Neural cell (in vitro differentiated cells): Measurements from ENCODE around the gene PANK1. TPM values are rescaled to one million over a fixed set of nuclear protein-coding genes. Genes with fewer than 3 reads are reported as not detected.

ENCODE experiments used
- H2AFZ ChIP-seq: fragments of 200-600, 300-800 bp; sonication (generic), shearing (Covaris generic); 2 replicates; pipeline ENCODE4 v1.6.0; 2014; ENCODE audit warnings: low read depth, mild to moderate bottlenecking, antibody characterized with exemption, low read length, moderate library complexity
- H3F3A ChIP-seq: fragments of 200-600 bp; shearing (Covaris generic); 2 replicates; pipeline ENCODE4 v1.6.1; 2016; ENCODE audit warnings: mild to moderate bottlenecking, moderate library complexity, mixed read lengths, antibody characterized with exemption, low read length; ENCODE audit not compliant: insufficient read depth, poor library complexity, severe bottlenecking
- H3K27ac ChIP-seq: fragments of 200-600, 300-800 bp; sonication (generic), shearing (Covaris generic); 2 replicates; pipeline ENCODE4 v1.5.1; 2014; ENCODE audit warnings: mild to moderate bottlenecking, low read length, moderate library complexity
- H3K27me3 ChIP-seq: fragments of 300-800, 200-600 bp; sonication (generic), shearing (Covaris generic); 2 replicates; pipeline ENCODE4 v1.6.0; 2014; ENCODE audit warnings: mild to moderate bottlenecking, low read depth, low read length, moderate library complexity; ENCODE audit not compliant: insufficient read depth
- H3K36me3 ChIP-seq: fragments of 300-800, 200-600 bp; sonication (generic), shearing (Covaris generic); 2 replicates; pipeline ENCODE4 v1.5.1; 2014; ENCODE audit warnings: mild to moderate bottlenecking, antibody characterized with exemption, low read length, moderate library complexity; ENCODE audit not compliant: insufficient read depth
- H3K4me2 ChIP-seq: fragments of 300-800, 200-600 bp; sonication (generic), shearing (Covaris generic); 2 replicates; pipeline ENCODE4 v1.6.0; 2014; ENCODE audit warnings: mild to moderate bottlenecking, low read length
- H3K4me3 ChIP-seq: fragments of 300-800, 200-600 bp; sonication (generic), shearing (Covaris generic); 2 replicates; pipeline ENCODE4 v1.5.1; 2014; ENCODE audit warnings: mild to moderate bottlenecking, low read length, moderate library complexity
- H3K79me2 ChIP-seq: fragments of 200-600 bp; shearing (Covaris generic); replicated peaks from 2 replicates; pipeline ENCODE4 v1.6.0; 2014; ENCODE audit warnings: mild to moderate bottlenecking, low read length, moderate library complexity; ENCODE audit not compliant: insufficient read depth
- H3K9ac ChIP-seq: fragments of 300-800, 200-600 bp; sonication (generic), shearing (Covaris generic); 2 replicates; pipeline ENCODE4 v1.6.1; 2016; ENCODE audit warnings: mild to moderate bottlenecking, low read length, mixed read lengths
- H3K9me2 ChIP-seq: fragments of 200-600 bp; shearing (Covaris generic); 2 replicates; pipeline ENCODE4 v1.6.1; 2016; ENCODE audit warnings: mild to moderate bottlenecking, low read length, mixed read lengths; ENCODE audit not compliant: insufficient read depth
- H3K9me3 ChIP-seq: fragments of 200-600, 300-800 bp; sonication (generic), shearing (Covaris generic); 2 replicates; pipeline ENCODE4 v1.6.1; 2016; ENCODE audit warnings: mild to moderate bottlenecking, mixed run types, low read length, moderate library complexity, mixed read lengths
- H4K20me1 ChIP-seq: fragments of 200-600 bp; shearing (Covaris generic); 2 replicates; pipeline ENCODE4 v1.6.1; 2016; ENCODE audit warnings: mild to moderate bottlenecking, mixed run types; ENCODE audit not compliant: insufficient read depth
- EP300 ChIP-seq: fragments of 450-650 bp; conservative IDR thresholded peaks from 2 replicates; pipeline ENCODE4 v1.6.1; 2014; ENCODE audit warnings: antibody characterized with exemption, mild to moderate bottlenecking, moderate library complexity; ENCODE audit not compliant: poor library complexity, severe bottlenecking
- EZH2 ChIP-seq: fragments of 200-600, 300-800 bp; shearing (Covaris generic), sonication (generic); IDR thresholded peaks from 2 replicates; pipeline ENCODE4 v1.6.1; 2014; ENCODE audit warnings: antibody characterized with exemption, low read length, borderline replicate concordance, mild to moderate bottlenecking; ENCODE audit not compliant: insufficient read depth, poor library complexity, severe bottlenecking
- MXI1 ChIP-seq: fragments of 450-650 bp; conservative IDR thresholded peaks from 2 replicates; pipeline ENCODE4 v1.6.1; 2014; ENCODE audit warnings: antibody characterized with exemption, mild to moderate bottlenecking; ENCODE audit not compliant: poor library complexity, severe bottlenecking
- POLR2AphosphoS5 ChIP-seq: IDR thresholded peaks from 2 replicates; pipeline ENCODE4 v1.6.1; 2012
- RAD21 ChIP-seq: fragments of 450-650 bp; conservative IDR thresholded peaks from 2 replicates; pipeline ENCODE4 v1.6.1; 2014; ENCODE audit warnings: antibody characterized with exemption, mild to moderate bottlenecking, moderate library complexity
- SMC3 ChIP-seq: fragments of 450-650 bp; conservative IDR thresholded peaks from 2 replicates; pipeline ENCODE4 v1.6.1; 2014; ENCODE audit warnings: antibody characterized with exemption, mild to moderate bottlenecking, moderate library complexity; ENCODE audit not compliant: poor library complexity
- TAF1 ChIP-seq: IDR thresholded peaks from 2 replicates; pipeline ENCODE4 v1.6.1; 2012; ENCODE audit warnings: low read depth
- polyA plus RNA-seq: library from polyadenylated mRNA; depleted of rRNA; stranded (reverse); fragments of >200 nt; gene quantifications from 2 replicates; pipeline ENCODE4 v1.2.3, GENCODE V29; 2014
- TF ChIP-seq, protein P1 (sequence below): IDR thresholded peaks from 2 replicates; pipeline ENCODE4 v1.6.1; 2012; ENCODE audit warnings: borderline replicate concordance
- TF ChIP-seq, protein P2 (sequence below): fragments of 450-650 bp; IDR thresholded peaks from 2 replicates; pipeline ENCODE4 v1.5.1; 2014; ENCODE audit warnings: antibody characterized with exemption, mild to moderate bottlenecking, moderate library complexity; ENCODE audit not compliant: poor library complexity, severe bottlenecking

The PANK1 gene
- polyA plus RNA-seq, 1 donor from 2014 or later: 15.4 TPM

DNA sequence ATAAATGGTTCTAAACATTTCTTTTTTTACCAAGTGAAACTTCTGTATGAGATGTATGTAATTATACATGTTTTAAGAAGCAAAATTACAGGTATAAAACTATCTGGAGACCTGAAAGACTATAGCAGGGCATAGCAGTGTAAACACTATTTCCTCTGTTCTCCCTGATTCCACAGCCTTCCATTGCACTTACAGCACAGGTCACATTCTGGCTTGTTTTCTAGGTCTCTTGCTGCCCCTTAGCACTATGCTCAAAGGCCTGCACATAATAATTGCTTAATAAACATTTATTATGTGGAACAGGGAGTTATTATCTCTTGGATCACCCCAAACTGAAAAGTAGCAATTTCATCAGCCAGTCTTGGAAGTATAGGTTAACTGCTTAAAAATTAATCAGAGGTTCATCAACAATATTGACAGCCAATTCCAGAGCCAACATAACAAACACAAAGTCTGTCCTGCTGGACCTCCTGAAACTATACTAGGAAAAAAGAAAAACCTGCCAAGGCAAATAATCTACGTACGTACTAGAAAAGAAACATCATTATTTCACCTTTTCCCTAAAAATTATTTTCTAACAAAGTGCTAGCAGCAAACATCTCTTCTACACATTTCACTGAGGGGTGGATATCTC is 43.2 kb downstream of the PANK1 start:
- TF ChIP-seq RAD21: no peak
- TF ChIP-seq EP300: no peak
- TF ChIP-seq, protein P1, sequence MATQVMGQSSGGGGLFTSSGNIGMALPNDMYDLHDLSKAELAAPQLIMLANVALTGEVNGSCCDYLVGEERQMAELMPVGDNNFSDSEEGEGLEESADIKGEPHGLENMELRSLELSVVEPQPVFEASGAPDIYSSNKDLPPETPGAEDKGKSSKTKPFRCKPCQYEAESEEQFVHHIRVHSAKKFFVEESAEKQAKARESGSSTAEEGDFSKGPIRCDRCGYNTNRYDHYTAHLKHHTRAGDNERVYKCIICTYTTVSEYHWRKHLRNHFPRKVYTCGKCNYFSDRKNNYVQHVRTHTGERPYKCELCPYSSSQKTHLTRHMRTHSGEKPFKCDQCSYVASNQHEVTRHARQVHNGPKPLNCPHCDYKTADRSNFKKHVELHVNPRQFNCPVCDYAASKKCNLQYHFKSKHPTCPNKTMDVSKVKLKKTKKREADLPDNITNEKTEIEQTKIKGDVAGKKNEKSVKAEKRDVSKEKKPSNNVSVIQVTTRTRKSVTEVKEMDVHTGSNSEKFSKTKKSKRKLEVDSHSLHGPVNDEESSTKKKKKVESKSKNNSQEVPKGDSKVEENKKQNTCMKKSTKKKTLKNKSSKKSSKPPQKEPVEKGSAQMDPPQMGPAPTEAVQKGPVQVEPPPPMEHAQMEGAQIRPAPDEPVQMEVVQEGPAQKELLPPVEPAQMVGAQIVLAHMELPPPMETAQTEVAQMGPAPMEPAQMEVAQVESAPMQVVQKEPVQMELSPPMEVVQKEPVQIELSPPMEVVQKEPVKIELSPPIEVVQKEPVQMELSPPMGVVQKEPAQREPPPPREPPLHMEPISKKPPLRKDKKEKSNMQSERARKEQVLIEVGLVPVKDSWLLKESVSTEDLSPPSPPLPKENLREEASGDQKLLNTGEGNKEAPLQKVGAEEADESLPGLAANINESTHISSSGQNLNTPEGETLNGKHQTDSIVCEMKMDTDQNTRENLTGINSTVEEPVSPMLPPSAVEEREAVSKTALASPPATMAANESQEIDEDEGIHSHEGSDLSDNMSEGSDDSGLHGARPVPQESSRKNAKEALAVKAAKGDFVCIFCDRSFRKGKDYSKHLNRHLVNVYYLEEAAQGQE: no peak
- no peak for TF ChIP-seq MXI1
- TF ChIP-seq POLR2AphosphoS5: no peak
- TF ChIP-seq TAF1: no peak
- TF ChIP-seq, protein P2, sequence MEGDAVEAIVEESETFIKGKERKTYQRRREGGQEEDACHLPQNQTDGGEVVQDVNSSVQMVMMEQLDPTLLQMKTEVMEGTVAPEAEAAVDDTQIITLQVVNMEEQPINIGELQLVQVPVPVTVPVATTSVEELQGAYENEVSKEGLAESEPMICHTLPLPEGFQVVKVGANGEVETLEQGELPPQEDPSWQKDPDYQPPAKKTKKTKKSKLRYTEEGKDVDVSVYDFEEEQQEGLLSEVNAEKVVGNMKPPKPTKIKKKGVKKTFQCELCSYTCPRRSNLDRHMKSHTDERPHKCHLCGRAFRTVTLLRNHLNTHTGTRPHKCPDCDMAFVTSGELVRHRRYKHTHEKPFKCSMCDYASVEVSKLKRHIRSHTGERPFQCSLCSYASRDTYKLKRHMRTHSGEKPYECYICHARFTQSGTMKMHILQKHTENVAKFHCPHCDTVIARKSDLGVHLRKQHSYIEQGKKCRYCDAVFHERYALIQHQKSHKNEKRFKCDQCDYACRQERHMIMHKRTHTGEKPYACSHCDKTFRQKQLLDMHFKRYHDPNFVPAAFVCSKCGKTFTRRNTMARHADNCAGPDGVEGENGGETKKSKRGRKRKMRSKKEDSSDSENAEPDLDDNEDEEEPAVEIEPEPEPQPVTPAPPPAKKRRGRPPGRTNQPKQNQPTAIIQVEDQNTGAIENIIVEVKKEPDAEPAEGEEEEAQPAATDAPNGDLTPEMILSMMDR: no peak
- no peak for TF ChIP-seq EZH2
- no peak for TF ChIP-seq SMC3
- Histone ChIP-seq H3K9ac (no peak overlapping the region), H3K79me2 (no peaks in the 10 kb centered on the region), H3K36me3 (no peaks in the 10 kb centered on the region), H3K4me3 (no peak overlapping the region), H4K20me1 (no peaks in the 10 kb centered on the region), H3F3A (no peaks in the 10 kb centered on the region), H3K27me3 (no peaks in the 10 kb centered on the region), H3K27ac (no peak overlapping the region), H3K4me2 (no peak overlapping the region), H2AFZ (no peak overlapping the region), H3K9me2 (no peaks in the 10 kb centered on the region), H3K9me3 (no peaks in the 10 kb centered on the region)

DNA sequence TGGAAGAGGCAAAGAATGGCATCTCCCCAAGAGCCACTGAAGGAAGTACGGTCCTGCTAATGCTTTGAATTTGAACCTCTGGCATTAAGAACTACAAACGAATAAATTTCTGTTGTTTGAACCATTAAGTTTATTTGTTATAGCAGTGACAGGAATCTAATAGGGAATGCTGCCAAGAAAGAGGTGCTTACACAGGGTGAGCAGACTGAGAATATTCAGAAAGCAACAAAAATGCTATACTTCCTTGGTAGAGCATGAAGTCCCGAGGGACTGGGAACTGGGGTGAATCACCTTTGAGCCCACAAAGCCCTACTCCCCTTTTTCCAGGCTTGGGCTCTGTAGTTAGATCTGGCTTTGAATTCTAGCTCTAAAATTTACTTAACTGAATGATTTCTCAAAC is 45.0 kb downstream of the PANK1 start:
- Histone ChIP-seq H3K9me3 (no peaks in the 10 kb centered on the region), H4K20me1 (no peaks in the 10 kb centered on the region), H3K4me3 (no peak overlapping the region), H3K27ac (no peak overlapping the region), H3K9me2 (no peaks in the 10 kb centered on the region), H3K79me2 (no peaks in the 10 kb centered on the region), H3F3A (no peaks in the 10 kb centered on the region), H3K4me2 (no peak overlapping the region), H3K36me3 (no peaks in the 10 kb centered on the region), H3K27me3 (no peaks in the 10 kb centered on the region), H3K9ac (no peak overlapping the region), H2AFZ (no peak overlapping the region)
- TF ChIP-seq SMC3: no peak
- no peak for TF ChIP-seq RAD21
- TF ChIP-seq, protein P1: no peak
- TF ChIP-seq EZH2: no peak
- no peak for TF ChIP-seq TAF1
- no peak for TF ChIP-seq EP300
- TF ChIP-seq MXI1: no peak
- TF ChIP-seq POLR2AphosphoS5: no peak
- TF ChIP-seq, protein P2: no peak
